Cardiac fibroblast (primary cell): ENCODE data around the gene MORN1.

Experiments
- DNase-seq, 2 donors: peaks; one replicate each; pipeline versions ENCODE4 v3.0.0 to v3.0.0-alpha.2; 2010; ENCODE audit warnings: low read depth in 2 of 2
- H3K4me3 ChIP-seq, 2 donors: replicated peaks in 1 of 2; 1 replicate in 1 of 2; 2 replicates in 1 of 2; pipeline ENCODE4 v1.5.1; 2011; ENCODE audit warnings: low read depth in 2 of 2, low read length in 2 of 2, mild to moderate bottlenecking in 2 of 2, moderate library complexity in 1 of 2
- TF ChIP-seq, protein P1 (sequence below): IDR thresholded peaks from one replicate; pipeline ENCODE4 v1.5.1; 2011; ENCODE audit warnings: low read depth, mild to moderate bottlenecking, low read length, inconsistent platforms

The MORN1 gene

DNA sequence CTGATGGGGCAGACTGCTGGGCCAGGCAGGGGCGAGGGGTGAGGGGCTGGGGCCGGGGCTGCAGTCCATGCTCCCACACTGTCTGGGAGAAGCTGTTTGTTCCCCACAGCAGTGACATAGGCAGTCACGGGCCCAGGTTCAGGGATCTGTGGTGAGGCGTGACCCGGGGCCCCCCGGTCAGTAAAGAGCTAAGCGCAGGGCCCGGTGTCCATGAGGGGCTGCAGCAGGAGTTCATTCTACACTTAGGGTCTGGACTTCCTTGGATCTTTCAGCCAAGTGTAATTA is 16.6 kb upstream of the MORN1 start:
- TF ChIP-seq, protein P1, sequence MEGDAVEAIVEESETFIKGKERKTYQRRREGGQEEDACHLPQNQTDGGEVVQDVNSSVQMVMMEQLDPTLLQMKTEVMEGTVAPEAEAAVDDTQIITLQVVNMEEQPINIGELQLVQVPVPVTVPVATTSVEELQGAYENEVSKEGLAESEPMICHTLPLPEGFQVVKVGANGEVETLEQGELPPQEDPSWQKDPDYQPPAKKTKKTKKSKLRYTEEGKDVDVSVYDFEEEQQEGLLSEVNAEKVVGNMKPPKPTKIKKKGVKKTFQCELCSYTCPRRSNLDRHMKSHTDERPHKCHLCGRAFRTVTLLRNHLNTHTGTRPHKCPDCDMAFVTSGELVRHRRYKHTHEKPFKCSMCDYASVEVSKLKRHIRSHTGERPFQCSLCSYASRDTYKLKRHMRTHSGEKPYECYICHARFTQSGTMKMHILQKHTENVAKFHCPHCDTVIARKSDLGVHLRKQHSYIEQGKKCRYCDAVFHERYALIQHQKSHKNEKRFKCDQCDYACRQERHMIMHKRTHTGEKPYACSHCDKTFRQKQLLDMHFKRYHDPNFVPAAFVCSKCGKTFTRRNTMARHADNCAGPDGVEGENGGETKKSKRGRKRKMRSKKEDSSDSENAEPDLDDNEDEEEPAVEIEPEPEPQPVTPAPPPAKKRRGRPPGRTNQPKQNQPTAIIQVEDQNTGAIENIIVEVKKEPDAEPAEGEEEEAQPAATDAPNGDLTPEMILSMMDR: no peak
- DNase-seq: no peak
- H3K4me3 ChIP-seq: no peak overlapping the region

DNA sequence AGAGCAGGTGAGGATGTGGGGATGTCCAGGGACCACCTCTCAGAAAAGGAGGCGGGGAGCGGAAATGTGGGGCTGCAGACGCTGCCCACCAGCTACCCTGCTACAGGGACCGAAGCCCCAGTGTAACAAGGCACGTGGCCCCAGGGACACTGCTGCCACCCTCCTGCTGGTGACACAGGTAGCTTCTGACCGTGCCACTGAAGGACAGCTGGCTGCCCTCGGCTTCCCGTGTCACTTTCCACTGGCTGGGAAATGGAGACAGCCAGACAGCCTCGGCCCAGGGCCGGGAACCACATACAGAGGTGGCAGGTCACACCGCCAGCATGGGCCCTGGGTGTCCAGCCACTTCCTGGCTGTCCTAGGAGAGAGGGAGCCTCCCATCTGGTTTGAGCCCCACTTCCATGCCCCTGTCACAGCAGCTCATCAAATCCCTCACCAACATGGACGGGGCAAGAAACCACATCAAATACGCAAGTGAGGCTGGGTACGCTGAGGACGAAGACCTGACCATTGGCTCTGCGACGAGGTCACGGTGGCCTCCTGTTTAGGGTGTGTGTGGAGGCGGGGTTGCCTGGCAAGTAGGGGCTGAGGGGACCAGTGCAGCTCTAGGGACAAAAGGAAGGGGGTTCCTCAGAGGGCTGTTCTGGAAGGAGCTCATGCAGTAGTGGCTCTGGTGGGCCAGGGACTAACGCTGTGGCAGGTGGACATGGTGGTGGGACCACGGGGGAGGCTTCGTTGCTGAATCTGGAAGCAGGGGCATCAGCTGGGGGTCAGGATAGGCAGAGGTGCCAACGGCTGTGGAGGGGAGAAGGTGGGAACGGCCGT is 16.0 kb upstream of the MORN1 start:
- no peak overlapping the region for H3K4me3 ChIP-seq
- no peak for DNase-seq
- TF ChIP-seq, protein P1: no peak

DNA sequence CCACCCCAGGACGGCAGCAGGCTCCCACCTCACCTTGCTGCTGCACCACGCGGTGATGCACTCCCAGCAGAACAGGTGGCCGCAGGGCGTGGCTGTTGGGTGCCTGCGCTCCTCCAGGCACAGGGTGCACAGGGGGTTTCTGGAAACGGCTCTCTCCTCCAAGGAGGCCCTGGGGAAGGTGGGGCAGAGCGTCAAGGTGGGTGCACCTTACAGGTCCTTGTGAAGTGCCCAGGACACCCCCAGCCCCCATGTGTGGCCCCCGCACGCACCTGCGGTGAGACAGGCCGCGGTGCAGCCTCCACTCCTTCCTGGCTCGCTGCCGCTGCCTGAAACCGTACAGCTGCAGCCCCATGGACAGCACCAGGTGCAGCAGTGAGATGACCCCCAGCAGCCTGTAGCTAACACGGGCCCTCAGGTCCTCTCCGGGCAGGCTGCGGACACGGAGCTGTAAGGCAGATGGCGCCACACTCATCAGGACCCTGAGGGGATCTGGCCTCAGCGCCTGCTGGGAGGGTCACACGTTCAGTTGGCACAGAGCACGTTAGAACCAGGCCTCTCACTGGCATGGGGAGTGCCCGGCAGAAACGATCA is 15.2 kb upstream of the MORN1 start:
- DNase-seq: no peak
- TF ChIP-seq, protein P1: no peak
- H3K4me3 ChIP-seq: no peak overlapping the region

DNA sequence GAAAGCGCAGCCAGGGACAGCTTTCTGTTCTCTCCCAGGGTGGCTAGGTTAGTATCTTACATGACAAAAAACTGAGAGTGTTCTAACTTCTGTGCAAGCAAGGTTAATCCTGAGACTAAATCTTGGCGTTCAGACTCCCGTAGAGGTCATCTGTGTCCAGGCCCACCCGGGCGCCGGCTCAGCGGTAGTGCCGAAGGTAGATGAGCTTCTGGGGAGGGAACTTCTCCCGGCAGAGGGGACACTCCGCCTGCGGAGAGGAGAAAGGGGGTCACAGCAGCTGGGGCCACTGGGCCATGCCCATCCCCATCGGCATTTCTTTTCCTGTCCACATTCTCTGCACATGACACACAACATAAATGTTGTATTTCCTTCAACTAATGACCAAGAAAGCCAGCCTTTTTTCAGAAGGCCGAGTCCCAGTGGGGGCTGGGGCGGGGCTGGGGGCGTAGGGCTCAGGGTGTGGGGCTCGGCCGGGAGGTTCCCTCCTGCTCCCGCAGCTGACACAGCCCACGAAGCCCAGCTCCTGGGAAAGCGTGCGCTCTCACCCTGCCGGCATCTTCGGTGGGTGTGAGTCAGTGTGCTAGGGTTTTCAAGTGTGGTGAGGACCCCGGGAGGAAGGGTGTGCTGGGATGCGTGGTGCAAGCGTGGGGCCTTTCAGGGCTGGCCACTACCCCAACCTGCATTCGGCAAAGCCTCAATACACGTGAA is 14.4 kb upstream of the MORN1 start:
- DNase-seq: peak in 1 of 2 donors; percentile 42
- TF ChIP-seq, protein P1: no peak
- no peak overlapping the region for H3K4me3 ChIP-seq

DNA sequence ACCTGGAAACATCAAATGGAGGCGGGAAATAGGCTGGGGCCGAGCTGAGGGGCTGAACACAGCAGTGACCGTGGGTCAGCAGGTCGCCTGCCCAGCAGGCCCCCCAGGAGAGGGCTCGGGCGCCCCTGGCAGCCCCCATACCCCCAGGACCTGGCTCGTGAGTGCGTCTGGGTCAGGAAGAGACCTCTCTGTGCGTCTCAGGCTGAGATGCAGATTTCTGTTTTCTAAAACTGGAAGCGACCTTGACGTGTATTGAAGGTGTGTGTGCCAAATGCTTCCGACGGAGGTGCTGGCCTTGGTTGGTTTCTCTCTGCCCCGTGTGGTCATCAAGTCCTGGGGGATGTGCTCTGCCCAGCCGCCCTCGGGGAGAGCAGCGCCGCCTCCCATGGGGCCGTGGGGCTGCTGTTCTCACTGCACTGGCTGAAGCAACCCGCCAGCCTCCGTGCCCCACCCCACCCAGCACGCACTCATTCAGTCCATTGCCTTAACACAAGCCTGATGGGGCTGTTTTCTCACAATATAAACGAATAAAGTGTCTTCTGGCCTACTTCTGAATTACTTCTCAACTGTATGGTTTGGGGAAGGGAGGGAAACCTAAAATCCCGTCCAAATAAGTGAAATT is 13.6 kb upstream of the MORN1 start:
- TF ChIP-seq, protein P1: no peak
- DNase-seq: peak in 1 of 2 donors; percentile 41
- no peak overlapping the region for H3K4me3 ChIP-seq

DNA sequence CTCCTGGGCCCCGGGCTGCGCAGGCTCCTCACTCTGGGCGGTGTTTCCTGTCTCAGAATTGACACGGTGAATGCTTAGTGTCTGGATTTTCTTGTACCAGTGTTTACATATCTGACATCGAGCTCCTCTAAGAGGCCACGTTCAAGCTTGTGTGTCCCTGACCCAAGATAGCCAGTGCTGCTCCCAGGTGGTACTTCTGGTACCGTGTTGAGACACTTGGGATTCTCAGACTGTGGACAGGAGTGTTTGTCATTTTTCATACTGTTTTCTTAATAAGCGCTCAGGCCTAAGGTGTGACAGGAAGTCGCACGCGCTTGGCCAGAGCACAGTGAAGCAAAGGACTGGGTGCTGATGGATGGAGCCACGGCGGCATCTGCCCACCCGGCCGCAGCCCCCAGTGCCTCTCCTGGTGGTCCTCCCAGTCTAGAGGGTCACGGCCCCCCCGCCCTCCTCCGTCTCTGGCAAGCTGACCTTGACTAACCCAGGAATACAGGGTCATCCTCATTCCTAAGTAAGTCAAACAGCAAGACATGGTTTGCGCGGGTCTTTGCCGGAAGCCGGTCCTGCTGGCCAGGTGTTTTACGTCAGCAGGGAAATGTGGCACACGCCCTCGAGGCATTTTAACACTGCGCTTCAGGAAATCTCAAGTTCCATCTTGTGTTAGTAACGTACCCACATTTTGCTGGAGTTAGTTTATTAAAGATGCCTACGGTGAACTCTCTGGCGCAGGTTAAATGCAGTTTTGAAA is 13.0 kb upstream of the MORN1 start:
- no peak overlapping the region for H3K4me3 ChIP-seq
- DNase-seq: no peak
- TF ChIP-seq, protein P1: no peak
